Muscle layer of duodenum (tissue), 2 donors: ENCODE results near the gene PTPRN2.

Experiments used
- H3K27ac ChIP-seq: one replicate; pipeline ENCODE4 v1.7.0; 2013; ENCODE audit warnings: mild to moderate bottlenecking, low read length
- H3K27me3 ChIP-seq: one replicate; pipeline ENCODE4 v1.7.0; 2013; ENCODE audit warnings: low read depth, mild to moderate bottlenecking, control low read depth, low read length
- H3K36me3 ChIP-seq, 2 donors: one replicate each; pipeline ENCODE4 v1.7.0; 2013; ENCODE audit warnings: low read length in 2 of 2, control low read depth in 1 of 2, mild to moderate bottlenecking in 1 of 2; ENCODE audit not compliant: insufficient read depth in 2 of 2, control insufficient read depth in 1 of 2
- H3K4me1 ChIP-seq, 2 donors: one replicate each; pipeline ENCODE4 v1.7.0; 2013; ENCODE audit warnings: low read length in 2 of 2, mild to moderate bottlenecking in 2 of 2, control low read depth in 1 of 2, moderate library complexity in 1 of 2; ENCODE audit not compliant: insufficient read depth in 2 of 2, control insufficient read depth in 1 of 2
- H3K4me3 ChIP-seq, 2 donors: one replicate each; pipeline ENCODE4 v1.7.0; 2013; ENCODE audit warnings: low read length in 2 of 2, low read depth in 1 of 2, mild to moderate bottlenecking in 1 of 2
- H3K9me3 ChIP-seq, 2 donors: one replicate each; pipeline ENCODE4 v1.7.0; 2013; ENCODE audit warnings: low read length in 2 of 2, control low read depth in 1 of 2, mild to moderate bottlenecking in 1 of 2; ENCODE audit not compliant: control insufficient read depth in 1 of 2
- donor health status: healthy.

The PTPRN2 gene

GRCh38 chr7:157615852-157616251 is 971.8 kb downstream of the PTPRN2 start:
- H3K36me3 ChIP-seq = no peaks in the 10 kb centered on the region
- H3K4me3 ChIP-seq = no peak overlapping the region
- H3K27ac ChIP-seq = no peak overlapping the region

GRCh38 chr7:157615101-157615817 is 972.4 kb downstream of the PTPRN2 start:
- Histone ChIP-seq H3K36me3 (no peaks in the 10 kb centered on the region), H3K27me3 (no peaks in the 10 kb centered on the region), H3K4me1 (peaks cover 0 to 7% of the 10 kb centered on the region in 2 donors), H3K27ac (no peak overlapping the region), H3K4me3 (no peak overlapping the region), H3K9me3 (no peaks in the 10 kb centered on the region)

More at GRCh38 chr7:157615852-157616251, 971.8 kb downstream of the PTPRN2 start:
- no peaks in the 10 kb centered on the region for H3K9me3 ChIP-seq
- H3K27me3 ChIP-seq = no peaks in the 10 kb centered on the region
- H3K4me1 ChIP-seq = peaks cover 0 to 7% of the 10 kb centered on the region in 2 donors

- Histone ChIP-seq H3K4me1 (peaks cover 0 to 7% of the 10 kb centered on the region in 2 donors), H3K4me3 (no peak overlapping the region), H3K27me3 (no peaks in the 10 kb centered on the region), H3K9me3 (no peaks in the 10 kb centered on the region), H3K36me3 (no peaks in the 10 kb centered on the region), H3K27ac (no peak overlapping the region)
These were observed 973.1 kb downstream of the PTPRN2 start for GRCh38 chr7:157614457-157615020.

GRCh38 chr7:157613575-157614322 is 973.9 kb downstream of the PTPRN2 start:
- H3K4me3 ChIP-seq = peak overlapping the region; percentile 1 to 64
- peaks cover 0 to 7% of the 10 kb centered on the region in 2 donors for H3K4me1 ChIP-seq
- H3K27ac ChIP-seq = no peak overlapping the region
- H3K36me3 ChIP-seq = no peaks in the 10 kb centered on the region
- no peaks in the 10 kb centered on the region for H3K27me3 ChIP-seq
- H3K9me3 ChIP-seq = no peaks in the 10 kb centered on the region

GRCh38 chr7:157612664-157613561 is 974.7 kb downstream of the PTPRN2 start:
- Histone ChIP-seq H3K27ac (no peak overlapping the region), H3K4me1 (peaks cover 0 to 7% of the 10 kb centered on the region in 2 donors)

GRCh38 chr7:157612009-157612663 is 975.5 kb downstream of the PTPRN2 start:
- H3K27ac ChIP-seq = no peak overlapping the region
- H3K9me3 ChIP-seq = no peaks in the 10 kb centered on the region
- H3K4me1 ChIP-seq = peaks cover 0 to 7% of the 10 kb centered on the region in 2 donors
- no peaks in the 10 kb centered on the region for H3K27me3 ChIP-seq
- H3K4me3 ChIP-seq = peak overlapping the region in 1 of 2 donors; percentile 64
- no peaks in the 10 kb centered on the region for H3K36me3 ChIP-seq

More at GRCh38 chr7:157612664-157613561, 974.7 kb downstream of the PTPRN2 start:
- H3K27me3 ChIP-seq = no peaks in the 10 kb centered on the region
- H3K9me3 ChIP-seq = no peaks in the 10 kb centered on the region
- H3K4me3 ChIP-seq = peak overlapping the region; percentile 39 to 64
- H3K36me3 ChIP-seq = no peaks in the 10 kb centered on the region

- no peak overlapping the region for H3K4me3 ChIP-seq
- H3K27ac ChIP-seq = no peak overlapping the region
- H3K27me3 ChIP-seq = no peaks in the 10 kb centered on the region
- H3K36me3 ChIP-seq = no peaks in the 10 kb centered on the region
- no peaks in the 10 kb centered on the region for H3K9me3 ChIP-seq
- H3K4me1 ChIP-seq = peaks cover 0 to 7% of the 10 kb centered on the region in 2 donors
These were observed 976.3 kb downstream of the PTPRN2 start for GRCh38 chr7:157611341-157611740.

GRCh38 chr7:157610671-157611295 is 976.8 kb downstream of the PTPRN2 start:
- no peak overlapping the region for H3K4me3 ChIP-seq
- H3K36me3 ChIP-seq = no peaks in the 10 kb centered on the region
- no peaks in the 10 kb centered on the region for H3K9me3 ChIP-seq
- H3K4me1 ChIP-seq = peaks cover 0 to 7% of the 10 kb centered on the region in 2 donors
- H3K27ac ChIP-seq = no peak overlapping the region
- no peaks in the 10 kb centered on the region for H3K27me3 ChIP-seq

- H3K36me3 ChIP-seq = no peaks in the 10 kb centered on the region
- peaks cover 0 to 7% of the 10 kb centered on the region in 2 donors for H3K4me1 ChIP-seq
- H3K27ac ChIP-seq = no peak overlapping the region
- H3K27me3 ChIP-seq = no peaks in the 10 kb centered on the region
- H3K9me3 ChIP-seq = no peaks in the 10 kb centered on the region
- no peak overlapping the region for H3K4me3 ChIP-seq
These were observed 977.5 kb downstream of the PTPRN2 start for GRCh38 chr7:157609932-157610640.

GRCh38 chr7:157609516-157609915 is 978.1 kb downstream of the PTPRN2 start:
- H3K27ac ChIP-seq = no peak overlapping the region
- H3K36me3 ChIP-seq = no peaks in the 10 kb centered on the region
- H3K4me1 ChIP-seq = peaks cover 0 to 7% of the 10 kb centered on the region in 2 donors
- no peaks in the 10 kb centered on the region for H3K9me3 ChIP-seq
- H3K27me3 ChIP-seq = no peaks in the 10 kb centered on the region
- no peak overlapping the region for H3K4me3 ChIP-seq
